Stimulated activated naive CD8-positive, alpha-beta T cell treated with anti-CD3 and anti-CD28 coated beads, Interleukin-15, amount 100 ng/mL, for 72 hours (primary cell): ENCODE results near the gene KL.

Experiments used
- ATAC-seq: fragments of 150-1000 bp; cut with Tn5 transposase; 2 replicates; pipeline ENCODE4 v1.10.0; 2021; ENCODE audit warnings: mild to moderate bottlenecking, moderate library complexity
- DNase-seq, 2 donors: peaks; one replicate each; pipeline ENCODE4 v3.0.0; 2021 to 2022
- H3K27ac Mint-ChIP-seq, 2 donors: one replicate each; pipeline ENCODE4 v1.8.0; 2022; ENCODE audit warnings: mild to moderate bottlenecking in 2 of 2, mixed read lengths in 2 of 2, moderate library complexity in 2 of 2
- H3K27me3 Mint-ChIP-seq: one replicate; pipeline ENCODE4 v1.8.0; 2022; ENCODE audit warnings: mixed read lengths
- H3K4me1 Mint-ChIP-seq: one replicate; pipeline ENCODE4 v1.8.0; 2022; ENCODE audit warnings: mild to moderate bottlenecking, mixed read lengths
- H3K4me3 Mint-ChIP-seq, 2 donors: one replicate each; pipeline ENCODE4 v1.8.0; 2022; ENCODE audit warnings: mild to moderate bottlenecking in 2 of 2, mixed read lengths in 2 of 2, moderate library complexity in 1 of 2
- H3K9me3 Mint-ChIP-seq, 2 donors: one replicate each; pipeline ENCODE4 v1.8.0; 2022; ENCODE audit warnings: mixed read lengths in 2 of 2

The KL gene

DNA sequence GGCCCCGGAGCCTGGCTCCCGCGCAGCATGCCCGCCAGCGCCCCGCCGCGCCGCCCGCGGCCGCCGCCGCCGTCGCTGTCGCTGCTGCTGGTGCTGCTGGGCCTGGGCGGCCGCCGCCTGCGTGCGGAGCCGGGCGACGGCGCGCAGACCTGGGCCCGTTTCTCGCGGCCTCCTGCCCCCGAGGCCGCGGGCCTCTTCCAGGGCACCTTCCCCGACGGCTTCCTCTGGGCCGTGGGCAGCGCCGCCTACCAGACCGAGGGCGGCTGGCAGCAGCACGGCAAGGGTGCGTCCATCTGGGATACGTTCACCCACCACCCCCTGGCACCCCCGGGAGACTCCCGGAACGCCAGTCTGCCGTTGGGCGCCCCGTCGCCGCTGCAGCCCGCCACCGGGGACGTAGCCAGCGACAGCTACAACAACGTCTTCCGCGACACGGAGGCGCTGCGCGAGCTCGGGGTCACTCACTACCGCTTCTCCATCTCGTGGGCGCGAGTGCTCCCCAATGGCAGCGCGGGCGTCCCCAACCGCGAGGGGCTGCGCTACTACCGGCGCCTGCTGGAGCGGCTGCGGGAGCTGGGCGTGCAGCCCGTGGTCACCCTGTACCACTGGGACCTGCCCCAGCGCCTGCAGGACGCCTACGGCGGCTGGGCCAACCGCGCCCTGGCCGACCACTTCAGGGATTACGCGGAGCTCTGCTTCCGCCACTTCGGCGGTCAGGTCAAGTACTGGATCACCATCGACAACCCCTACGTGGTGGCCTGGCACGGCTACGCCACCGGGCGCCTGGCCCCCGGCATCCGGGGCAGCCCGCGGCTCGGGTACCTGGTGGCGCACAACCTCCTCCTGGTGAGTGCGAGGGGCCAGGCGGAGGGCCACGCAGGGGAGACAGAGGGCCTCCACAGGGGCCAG is at the start of gene KL:
Gene KL (plus strand): TSS at position 10 of the 909 bp plus-strand sequence. CDS start 18 bp downstream, at position 28.
- Mint-ChIP-seq H3K27me3 (peaks cover 77% of the 10 kb centered on the region), H3K27ac (peak within 1 kb of the TSS in 1 of 2 donors; percentile 49), H3K4me1 (peaks cover 19% of the 10 kb centered on the region), H3K4me3 (peak within 1 kb of the TSS; percentile 81 to 83), H3K9me3 (no peaks in the 10 kb centered on the region)
- ATAC-seq: peak; percentile 72
- peak; percentile 47 to 48 for DNase-seq

DNA sequence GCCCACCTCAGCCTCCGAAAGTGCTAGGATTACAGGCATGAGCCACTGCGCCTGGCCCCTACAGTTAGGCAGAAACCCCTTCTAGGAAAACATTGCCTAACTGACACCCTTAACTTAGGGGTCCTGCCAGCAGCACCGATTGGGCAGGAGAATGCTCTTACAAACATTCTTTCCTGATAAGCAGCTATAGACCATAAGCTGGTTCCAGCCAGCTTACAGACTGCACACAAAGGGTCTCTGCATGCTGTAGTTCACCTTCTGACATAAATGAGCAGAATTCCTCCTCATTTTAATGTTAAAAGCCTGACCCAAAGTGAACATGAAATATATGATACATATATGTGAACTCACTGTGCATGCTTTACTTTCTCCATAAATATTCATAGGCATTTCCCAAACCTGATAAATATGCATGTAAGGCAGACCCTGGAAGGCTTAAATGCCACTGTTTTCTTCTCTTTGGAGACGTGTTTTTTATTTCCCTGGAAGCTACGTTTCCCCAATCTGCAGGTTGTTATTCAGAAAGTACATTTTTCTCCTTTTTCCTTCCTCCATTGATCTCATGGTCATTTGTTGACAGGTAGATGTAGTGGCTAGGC is 48.5 kb upstream of the KL start:
- Mint-ChIP-seq H3K4me3 (no peak overlapping the region), H3K9me3 (no peaks in the 10 kb centered on the region), H3K27ac (no peak overlapping the region), H3K27me3 (no peaks in the 10 kb centered on the region), H3K4me1 (no peaks in the 10 kb centered on the region)
- ATAC-seq: no peak
- DNase-seq: no peak

DNA sequence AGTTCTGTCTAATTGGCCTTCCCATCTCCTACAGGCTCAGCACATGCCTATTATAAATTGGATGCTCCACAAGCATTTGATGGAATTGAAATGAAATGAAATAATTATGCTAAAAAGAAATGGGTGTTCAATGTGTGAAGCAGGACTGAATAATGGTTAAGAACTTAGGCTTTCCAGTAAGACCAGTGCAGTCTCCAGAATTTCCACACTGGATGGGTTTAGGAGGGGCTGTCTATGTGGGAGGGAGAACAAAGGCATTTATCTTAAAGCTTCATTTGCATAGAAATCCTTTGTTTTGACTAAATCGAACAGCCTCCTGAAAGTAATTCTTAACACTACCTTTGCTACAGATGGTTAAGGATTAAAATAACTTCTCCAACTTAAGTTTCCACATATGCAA is 47.9 kb upstream of the KL start:
- Mint-ChIP-seq H3K9me3 (no peaks in the 10 kb centered on the region), H3K4me3 (no peak overlapping the region), H3K27me3 (no peaks in the 10 kb centered on the region), H3K27ac (no peak overlapping the region), H3K4me1 (no peaks in the 10 kb centered on the region)
- ATAC-seq (no peak), DNase-seq (no peak)

DNA sequence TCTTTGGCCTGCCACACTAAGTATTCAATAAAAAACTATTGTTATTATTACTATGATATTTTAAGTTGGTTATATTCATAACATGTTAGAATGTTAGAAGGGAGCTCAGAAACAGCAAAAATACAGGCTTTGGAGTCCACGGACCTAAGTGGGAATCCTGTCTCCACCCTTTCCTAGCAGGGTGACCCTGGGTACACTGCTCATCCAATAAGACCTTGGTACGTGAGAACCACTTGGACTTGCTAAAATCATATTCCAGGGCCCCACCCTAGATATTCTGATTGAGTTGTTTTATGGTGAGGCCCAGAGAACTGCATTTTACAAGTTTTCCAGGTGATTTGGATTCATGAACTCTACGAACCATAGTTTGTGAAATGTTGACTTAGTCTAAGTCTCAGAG is 47.4 kb upstream of the KL start:
- ATAC-seq: no peak
- no peak overlapping the region for H3K4me3 Mint-ChIP-seq
- H3K9me3 Mint-ChIP-seq: no peaks in the 10 kb centered on the region
- DNase-seq: no peak
- no peak overlapping the region for H3K27ac Mint-ChIP-seq
- no peaks in the 10 kb centered on the region for H3K27me3 Mint-ChIP-seq
- no peaks in the 10 kb centered on the region for H3K4me1 Mint-ChIP-seq

DNA sequence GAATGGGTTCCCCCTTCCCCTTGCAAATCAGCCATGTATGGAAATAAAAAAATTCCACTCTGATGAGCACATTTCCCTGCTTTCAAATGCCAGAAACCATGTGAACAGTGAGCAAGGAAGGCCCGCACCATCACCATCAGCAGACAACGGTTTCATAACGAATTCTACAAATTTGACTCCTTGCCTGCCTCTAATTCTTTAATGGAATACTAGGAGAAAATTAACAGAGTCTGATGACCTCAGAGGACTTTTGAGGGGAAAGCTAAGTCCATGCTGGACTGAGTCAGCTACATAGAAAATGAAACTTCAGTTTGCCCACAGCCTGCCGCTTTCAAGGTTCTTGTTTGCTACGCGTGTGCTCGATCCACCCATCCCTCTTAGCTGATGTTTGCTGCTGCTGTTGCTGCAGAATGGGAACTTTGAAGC is 46.7 kb upstream of the KL start:
- Mint-ChIP-seq H3K4me3 (no peak overlapping the region), H3K27ac (no peak overlapping the region), H3K4me1 (no peaks in the 10 kb centered on the region), H3K9me3 (no peaks in the 10 kb centered on the region), H3K27me3 (no peaks in the 10 kb centered on the region)
- DNase-seq (no peak), ATAC-seq (peak; percentile 64)

DNA sequence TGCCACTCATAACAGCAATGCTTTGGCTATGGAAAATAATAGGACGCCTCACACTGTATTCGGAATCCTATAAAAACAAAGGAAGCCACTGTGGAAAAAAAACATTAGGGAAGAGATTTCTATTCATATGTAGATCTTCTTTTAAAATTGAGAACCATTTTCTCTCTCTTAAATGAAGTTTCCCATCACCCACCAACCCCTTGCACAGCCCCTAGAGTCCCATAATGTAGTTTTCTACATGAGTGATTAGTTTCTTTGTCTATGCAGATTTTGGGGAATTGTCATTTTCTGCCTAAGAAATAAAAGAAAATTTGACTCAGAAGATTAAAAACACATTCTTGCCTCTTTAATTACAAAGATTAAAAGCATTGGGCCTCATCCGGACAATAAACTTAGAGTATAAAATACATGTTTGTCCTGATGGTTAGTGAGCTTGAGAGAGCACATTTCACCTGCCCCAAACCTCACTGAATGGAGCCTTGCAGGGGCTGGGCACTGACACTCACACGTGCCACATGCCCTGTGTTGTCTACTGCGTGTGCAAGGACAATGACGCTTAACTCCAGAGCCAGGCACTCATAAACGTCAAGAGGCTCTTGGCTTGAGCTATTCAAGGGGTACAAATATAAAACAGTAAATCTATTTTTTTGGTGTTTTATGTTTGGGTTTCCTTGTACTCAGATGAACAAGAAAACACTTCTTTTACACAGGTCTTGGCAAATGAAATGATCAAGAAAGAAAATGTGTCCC is 40.0 kb upstream of the KL start:
- peaks cover 8% of the 10 kb centered on the region for H3K27me3 Mint-ChIP-seq
- peaks cover 0 to 5% of the 10 kb centered on the region in 2 donors for H3K9me3 Mint-ChIP-seq
- ATAC-seq: no peak
- H3K27ac Mint-ChIP-seq: no peak overlapping the region
- H3K4me1 Mint-ChIP-seq: no peaks in the 10 kb centered on the region
- H3K4me3 Mint-ChIP-seq: no peak overlapping the region
- no peak for DNase-seq

DNA sequence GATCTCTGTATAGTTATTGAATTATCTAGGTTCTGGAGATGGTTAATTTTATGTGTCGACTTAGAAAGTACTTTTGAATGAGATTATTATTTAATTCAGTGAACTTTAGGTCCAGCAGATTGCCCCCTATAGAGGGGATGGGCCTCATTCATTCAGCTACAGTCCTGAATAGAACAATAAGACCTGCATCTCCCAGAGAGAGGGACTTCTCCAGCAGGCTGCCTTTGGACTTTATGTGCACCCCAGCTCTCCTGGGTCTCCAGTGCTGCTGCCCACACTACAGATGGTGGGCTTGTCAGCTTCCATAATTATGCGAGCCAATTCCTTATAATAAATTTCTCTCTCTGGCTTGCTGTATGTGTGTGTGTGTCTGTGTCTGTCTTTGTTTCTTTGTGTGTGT is 39.3 kb upstream of the KL start:
- Mint-ChIP-seq H3K27me3 (peaks cover 8% of the 10 kb centered on the region), H3K4me3 (no peak overlapping the region), H3K4me1 (no peaks in the 10 kb centered on the region), H3K27ac (peak overlapping the region in 1 of 2 donors; percentile 36), H3K9me3 (peaks cover 0 to 5% of the 10 kb centered on the region in 2 donors)
- DNase-seq (no peak), ATAC-seq (no peak)

DNA sequence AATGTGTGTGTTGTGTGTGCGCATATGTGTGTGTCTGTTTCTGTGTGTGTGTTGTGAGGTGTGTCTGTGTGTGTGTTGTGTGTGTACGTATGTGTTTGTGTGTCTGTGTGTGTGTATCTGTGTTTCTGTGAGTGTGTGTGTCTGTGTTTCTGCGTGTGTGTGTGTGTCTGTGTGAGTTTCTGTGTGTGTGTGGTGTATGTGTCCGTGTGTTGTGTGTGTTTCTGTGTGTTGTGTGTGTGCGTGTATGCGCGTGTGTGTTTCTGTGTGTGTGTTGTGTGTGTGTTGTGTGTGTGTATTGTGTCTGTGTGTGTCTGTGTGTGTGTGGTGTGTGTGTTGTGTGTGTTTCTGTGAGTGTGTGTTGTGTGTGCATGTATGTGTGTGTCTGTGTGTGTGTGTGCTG is 38.9 kb upstream of the KL start:
- no peaks in the 10 kb centered on the region for H3K4me1 Mint-ChIP-seq
- H3K4me3 Mint-ChIP-seq: no peak overlapping the region
- peaks cover 0 to 5% of the 10 kb centered on the region in 2 donors for H3K9me3 Mint-ChIP-seq
- no peak for DNase-seq
- peaks cover 8% of the 10 kb centered on the region for H3K27me3 Mint-ChIP-seq
- no peak for ATAC-seq
- H3K27ac Mint-ChIP-seq: peak overlapping the region in 1 of 2 donors; percentile 36

DNA sequence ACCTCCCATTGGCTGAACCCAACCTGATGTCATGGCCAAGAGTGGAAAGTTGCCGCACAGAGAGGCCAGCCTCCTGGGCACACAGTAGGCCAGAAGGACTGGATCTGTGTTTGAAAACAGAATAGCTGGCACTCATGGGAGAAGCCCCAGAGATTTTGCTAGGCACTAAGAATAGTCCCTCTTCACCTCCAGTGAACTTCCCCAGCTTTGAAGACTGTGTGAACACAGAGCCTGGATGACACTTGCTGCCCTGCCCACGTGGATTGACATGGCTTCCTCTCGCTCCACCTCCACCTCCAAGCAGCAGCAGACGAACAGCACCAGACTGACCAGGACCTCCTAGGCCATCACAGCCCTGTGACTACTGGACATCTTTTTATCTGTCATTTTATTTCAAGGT is 37.9 kb upstream of the KL start:
- ATAC-seq (no peak), DNase-seq (no peak)
- no peak overlapping the region for H3K4me3 Mint-ChIP-seq
- H3K9me3 Mint-ChIP-seq: peaks cover 0 to 5% of the 10 kb centered on the region in 2 donors
- H3K27ac Mint-ChIP-seq: peak overlapping the region in 1 of 2 donors; percentile 81
- H3K4me1 Mint-ChIP-seq: no peaks in the 10 kb centered on the region
- peaks cover 8% of the 10 kb centered on the region for H3K27me3 Mint-ChIP-seq

DNA sequence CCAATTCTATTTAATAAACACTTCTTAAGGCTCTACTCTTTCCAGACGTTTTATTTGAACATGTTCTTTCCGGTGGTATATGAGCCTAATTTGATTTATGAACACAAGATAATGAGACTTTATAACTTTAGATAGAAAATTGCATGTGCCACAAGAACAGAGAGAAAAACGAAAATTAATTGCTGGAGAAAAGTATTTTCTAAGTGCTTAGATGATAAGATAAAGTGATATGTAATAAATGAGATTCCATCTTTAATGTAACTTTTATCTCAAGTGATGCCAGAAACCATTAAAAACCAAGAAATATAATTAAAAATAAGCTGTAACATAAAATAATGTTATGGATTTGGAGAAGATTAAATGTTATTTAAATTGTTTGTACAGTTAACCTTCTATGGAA is 33.2 kb upstream of the KL start:
- H3K27ac Mint-ChIP-seq: no peak overlapping the region
- ATAC-seq: no peak
- H3K9me3 Mint-ChIP-seq: peaks cover 10 to 15% of the 10 kb centered on the region in 2 donors
- no peak for DNase-seq
- H3K4me3 Mint-ChIP-seq: no peak overlapping the region
- peaks cover 19% of the 10 kb centered on the region for H3K27me3 Mint-ChIP-seq
- H3K4me1 Mint-ChIP-seq: no peaks in the 10 kb centered on the region

DNA sequence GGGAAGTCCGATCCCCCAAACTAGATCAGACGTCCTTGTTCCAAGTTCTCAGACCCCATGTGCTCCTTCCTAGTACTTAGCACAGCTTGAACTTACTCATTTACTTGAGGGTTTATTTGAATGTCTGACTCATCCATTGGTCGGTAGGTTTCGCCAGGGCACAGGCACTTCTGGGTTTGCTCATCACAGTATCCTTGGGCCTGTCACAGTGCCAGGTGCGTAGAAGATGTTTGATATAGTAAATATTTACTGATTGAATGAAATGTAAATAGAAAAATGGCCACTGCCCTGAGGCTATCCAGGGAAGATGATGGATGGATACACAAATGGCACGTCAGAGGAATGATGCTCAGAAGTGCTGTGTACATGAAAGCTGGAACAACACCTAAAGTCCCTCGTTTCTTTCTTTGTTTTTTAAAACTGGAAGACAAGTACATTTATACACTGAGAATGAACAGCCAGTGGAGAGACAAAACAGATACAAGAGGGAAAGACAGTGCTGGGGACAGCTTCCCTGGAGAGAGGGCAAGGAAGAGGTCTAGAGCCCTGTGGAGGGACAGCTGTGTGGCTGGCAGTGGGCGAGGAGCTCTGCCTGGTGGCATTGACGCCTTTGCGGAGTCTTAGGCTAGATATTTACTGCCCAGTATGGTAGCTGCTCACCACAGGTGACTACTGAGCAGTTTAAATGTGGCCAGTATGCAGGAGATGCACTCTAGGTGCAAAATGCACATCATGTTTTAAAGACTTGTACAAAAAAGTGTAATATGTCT is 31.2 kb upstream of the KL start:
- ATAC-seq: no peak
- Mint-ChIP-seq H3K9me3 (peaks cover 10 to 15% of the 10 kb centered on the region in 2 donors), H3K27me3 (peaks cover 11% of the 10 kb centered on the region), H3K4me1 (no peaks in the 10 kb centered on the region), H3K27ac (no peak overlapping the region), H3K4me3 (no peak overlapping the region)
- no peak for DNase-seq

DNA sequence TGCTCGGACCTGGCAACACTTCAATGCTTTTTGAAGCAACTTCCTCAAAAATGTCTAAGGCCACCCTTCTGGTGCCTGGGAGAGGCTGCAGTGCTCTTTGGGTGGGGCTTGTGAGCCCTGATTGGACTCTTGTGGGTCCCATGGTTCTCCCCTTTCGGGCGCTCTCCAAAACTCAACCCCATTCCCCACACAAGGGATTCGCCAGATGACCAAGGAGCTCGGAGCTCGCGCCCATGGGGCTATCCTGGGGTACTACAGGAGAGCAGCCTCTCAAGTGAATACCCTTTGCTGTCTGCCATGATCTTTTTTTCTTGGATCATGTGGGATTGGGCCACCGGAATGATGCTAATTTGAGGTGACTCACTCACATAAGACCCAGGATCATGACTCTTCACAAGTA is 29.7 kb upstream of the KL start:
- no peaks in the 10 kb centered on the region for H3K4me1 Mint-ChIP-seq
- H3K9me3 Mint-ChIP-seq: peaks cover 10 to 15% of the 10 kb centered on the region in 2 donors
- H3K27me3 Mint-ChIP-seq: peaks cover 18% of the 10 kb centered on the region
- no peak overlapping the region for H3K27ac Mint-ChIP-seq
- H3K4me3 Mint-ChIP-seq: no peak overlapping the region
- no peak for DNase-seq
- no peak for ATAC-seq

DNA sequence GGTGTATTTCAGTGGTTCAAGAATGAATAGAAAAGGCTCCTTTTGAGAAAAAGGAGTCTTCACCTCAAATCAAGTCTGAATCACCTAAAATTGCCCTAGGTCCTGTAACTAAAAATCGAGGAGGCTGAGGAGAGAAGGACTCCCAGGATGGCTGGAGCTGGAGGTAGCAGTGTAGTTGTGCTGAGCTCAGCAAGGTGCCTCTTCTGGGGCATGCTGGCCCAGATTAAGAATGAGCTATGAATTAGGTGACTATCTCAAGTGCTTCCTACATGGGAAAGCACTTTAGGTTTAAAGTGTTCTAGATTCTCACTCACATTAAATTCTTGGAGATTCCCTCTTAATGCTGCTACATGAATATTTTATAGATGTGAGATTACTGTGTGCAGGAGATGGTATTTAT is 28.8 kb upstream of the KL start:
- Mint-ChIP-seq H3K27me3 (peaks cover 22% of the 10 kb centered on the region), H3K27ac (no peak overlapping the region), H3K4me3 (no peak overlapping the region), H3K4me1 (no peaks in the 10 kb centered on the region), H3K9me3 (peaks cover 10 to 15% of the 10 kb centered on the region in 2 donors)
- ATAC-seq (no peak), DNase-seq (no peak)

DNA sequence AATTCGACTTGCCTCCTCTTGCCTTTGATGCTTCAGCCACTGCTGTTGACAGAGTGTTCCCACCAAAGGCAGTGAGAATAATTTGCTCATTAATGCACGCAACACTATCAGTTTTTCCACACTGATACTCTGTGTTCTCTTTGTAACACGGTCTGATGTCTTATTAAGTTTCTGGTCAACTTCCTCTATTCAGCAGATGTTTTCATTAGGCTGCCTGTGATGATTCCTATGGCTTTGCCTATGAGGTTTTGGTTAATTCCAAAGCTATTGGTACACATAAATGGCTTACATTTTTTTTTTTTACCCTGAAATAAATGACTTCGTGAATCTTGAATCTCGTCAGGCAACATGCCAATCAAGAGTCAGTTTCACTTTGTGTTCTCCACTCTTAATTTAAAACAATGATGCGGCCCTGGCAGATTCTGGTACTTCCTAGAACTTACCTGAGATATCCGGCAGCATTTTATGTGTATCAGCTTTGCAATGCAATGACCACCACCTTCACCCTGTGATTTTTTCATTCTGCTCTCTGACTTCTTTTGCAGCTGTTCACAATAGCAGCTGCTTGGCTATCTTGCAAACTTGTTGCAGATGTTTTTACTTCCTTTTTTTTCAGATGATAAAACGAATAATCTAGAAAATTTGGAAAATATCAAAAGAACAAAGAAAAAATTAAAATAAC is 27.5 kb upstream of the KL start:
- DNase-seq (no peak), ATAC-seq (no peak)
- Mint-ChIP-seq H3K27me3 (peaks cover 22% of the 10 kb centered on the region), H3K4me1 (no peaks in the 10 kb centered on the region), H3K4me3 (peak overlapping the region; percentile 36 to 48), H3K9me3 (peaks cover 10 to 15% of the 10 kb centered on the region in 2 donors), H3K27ac (no peak overlapping the region)

DNA sequence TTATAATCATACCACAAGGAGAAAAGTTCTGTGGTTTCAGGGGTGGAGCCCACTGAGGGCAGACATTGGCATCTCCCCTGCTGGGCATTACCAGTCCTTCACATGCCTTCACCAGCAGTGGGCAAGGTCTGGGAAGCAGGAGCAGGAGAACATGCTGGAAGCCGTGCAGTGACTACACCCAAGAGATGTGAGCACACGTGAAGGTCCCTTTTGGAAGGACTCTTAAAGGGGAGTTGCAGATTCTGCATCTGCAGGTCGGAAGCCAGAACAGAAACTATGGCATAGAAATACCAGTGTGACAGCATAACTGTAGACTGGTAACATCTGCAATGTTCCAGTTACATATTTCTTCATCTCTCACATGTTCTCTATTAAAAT is 26.9 kb upstream of the KL start:
- Mint-ChIP-seq H3K27me3 (peaks cover 22% of the 10 kb centered on the region), H3K4me3 (no peak overlapping the region), H3K4me1 (no peaks in the 10 kb centered on the region), H3K9me3 (peaks cover 10 to 13% of the 10 kb centered on the region in 2 donors), H3K27ac (no peak overlapping the region)
- no peak for DNase-seq
- no peak for ATAC-seq
